Mesendoderm (in vitro differentiated cells): ENCODE data around the gene DMC1.

Experiments
- DNase-seq: peaks from one replicate; pipeline ENCODE4 v3.0.0; 2013
- H2AK5ac ChIP-seq: 2 replicates; pipeline ENCODE4 v1.6.1; 2013; ENCODE audit warnings: low read length, inconsistent platforms
- H2BK120ac ChIP-seq: 2 replicates; pipeline ENCODE4 v1.6.1; 2013; ENCODE audit warnings: low read depth, mild to moderate bottlenecking, low read length, moderate library complexity, mixed read lengths
- H2BK15ac ChIP-seq: replicated peaks from 2 replicates; pipeline ENCODE4 v1.6.1; 2013; ENCODE audit warnings: low read depth, mild to moderate bottlenecking, moderate library complexity
- H2BK5ac ChIP-seq: 2 replicates; pipeline ENCODE4 v1.6.1; 2013; ENCODE audit warnings: low read length, inconsistent platforms
- H3K18ac ChIP-seq: 2 replicates; pipeline ENCODE4 v1.6.1; 2013; ENCODE audit warnings: mild to moderate bottlenecking, low read length, mixed read lengths
- H3K23ac ChIP-seq: one replicate; pipeline ENCODE4 v1.6.1; 2013; ENCODE audit warnings: low read length
- H3K27ac ChIP-seq: 2 replicates; pipeline ENCODE4 v1.5.1; 2013; ENCODE audit warnings: low read depth, mild to moderate bottlenecking, inconsistent platforms, low read length, moderate library complexity
- H3K27me3 ChIP-seq: 2 replicates; pipeline ENCODE4 v1.6.1; 2013; ENCODE audit warnings: low read length, control low read depth, mild to moderate bottlenecking, inconsistent platforms; ENCODE audit not compliant: insufficient read depth, poor library complexity
- H3K36me3 ChIP-seq: 2 replicates; pipeline ENCODE4 v1.6.1; 2013; ENCODE audit warnings: low read length, inconsistent platforms; ENCODE audit not compliant: control insufficient read depth, insufficient read depth
- H3K4ac ChIP-seq: one replicate; pipeline ENCODE4 v1.6.1; 2013; ENCODE audit warnings: low read depth, mild to moderate bottlenecking, low read length, moderate library complexity
- H3K4me1 ChIP-seq: 2 replicates; pipeline ENCODE4 v1.6.1; 2013; ENCODE audit warnings: low read depth, low read length, inconsistent platforms; ENCODE audit not compliant: control insufficient read depth
- H3K4me2 ChIP-seq: 2 replicates; pipeline ENCODE4 v1.6.1; 2013; ENCODE audit warnings: low read length
- H3K4me3 ChIP-seq: 2 replicates; pipeline ENCODE4 v1.5.1; 2013; ENCODE audit warnings: mild to moderate bottlenecking, low read length
- H3K56ac ChIP-seq: one replicate; pipeline ENCODE4 v1.6.1; 2013; ENCODE audit warnings: low read length
- H3K79me1 ChIP-seq: 2 replicates; pipeline ENCODE4 v1.6.1; 2013; ENCODE audit warnings: low read length, inconsistent platforms
- H3K79me2 ChIP-seq: 2 replicates; pipeline ENCODE4 v1.6.1; 2013; ENCODE audit warnings: mild to moderate bottlenecking, low read length; ENCODE audit not compliant: control insufficient read depth, insufficient read depth
- H3K9ac ChIP-seq: 2 replicates; pipeline ENCODE4 v1.6.1; 2013; ENCODE audit warnings: low read length, inconsistent platforms
- H4K5ac ChIP-seq: one replicate; pipeline ENCODE4 v1.6.1; 2013; ENCODE audit warnings: low read length
- H4K8ac ChIP-seq: one replicate; pipeline ENCODE4 v1.6.1; 2013; ENCODE audit warnings: low read depth, mild to moderate bottlenecking, control low read depth, low read length, moderate library complexity
- whole genome bisulfite sequencing: extraction: QIAGEN DNeasy Blood & Tissue Kit; methylation state at CpG from one replicate; pipeline ENCODE4 v1.1.7; 2013; ENCODE audit warnings: low lambda C conversion rate, missing lambda C conversion rate; ENCODE audit not compliant: insufficient coverage; ENCODE audit errors: extremely low coverage; 5-methylcytosine and 5-hydroxymethylcytosine counted together

DMC1 gene

GRCh38 chr22:38504731-38505540 lies 65.0 kb downstream of the DMC1 start:
- H3K79me1 ChIP-seq, result peaks cover 3% of the 10 kb centered on the region
- peaks cover 51% of the 10 kb centered on the region for H3K79me2 ChIP-seq
- DNase-seq, result peak; percentile 82
- no peak overlapping the region for H2BK15ac ChIP-seq
- peak overlapping the region; percentile 100 for H3K56ac ChIP-seq
- H3K4me1 ChIP-seq, result peaks cover 3% of the 10 kb centered on the region
- H3K27ac ChIP-seq, result peak overlapping the region; percentile 97
- H3K4me2 ChIP-seq, result peak overlapping the region; percentile 69
- peak overlapping the region; percentile 93 for H2AK5ac ChIP-seq
- H3K23ac ChIP-seq, result peak overlapping the region; percentile 52
- H3K36me3 ChIP-seq, result peaks cover 3% of the 10 kb centered on the region
- peak overlapping the region; percentile 100 for H3K4ac ChIP-seq
- WGBS, result no CpG with 5 or more reads among the region's 35 CpGs
- H3K9ac ChIP-seq, result peak overlapping the region; percentile 99
- H4K8ac ChIP-seq, result peak overlapping the region; percentile 97
- H2BK5ac ChIP-seq, result no peak overlapping the region
- peak overlapping the region; percentile 100 for H3K18ac ChIP-seq
- peak overlapping the region; percentile 75 for H2BK120ac ChIP-seq
- no peak overlapping the region for H4K5ac ChIP-seq
- H3K4me3 ChIP-seq, result peak overlapping the region; percentile 95
- no peaks in the 10 kb centered on the region for H3K27me3 ChIP-seq

- Histone ChIP-seq H3K23ac (no peak overlapping the region), H2BK15ac (no peak overlapping the region), H3K79me1 (peaks cover 3% of the 10 kb centered on the region), H3K9ac (peak overlapping the region; percentile 30), H3K4ac (no peak overlapping the region), H3K27me3 (no peaks in the 10 kb centered on the region), H3K36me3 (peaks cover 10% of the 10 kb centered on the region), H3K4me3 (no peak overlapping the region), H3K27ac (no peak overlapping the region), H3K56ac (no peak overlapping the region), H3K18ac (no peak overlapping the region), H2BK5ac (no peak overlapping the region), H2AK5ac (no peak overlapping the region), H4K8ac (no peak overlapping the region), H4K5ac (no peak overlapping the region), H3K4me2 (peak overlapping the region; percentile 7), H3K4me1 (peaks cover 3% of the 10 kb centered on the region), H2BK120ac (no peak overlapping the region), H3K79me2 (peaks cover 58% of the 10 kb centered on the region)
- no CpG with 5 or more reads among the region's 4 CpGs for WGBS
- DNase-seq, result no peak
Observed at GRCh38 chr22:38503021-38503420, 67.0 kb downstream of the DMC1 start.

- Histone ChIP-seq H3K36me3 (peaks cover 15% of the 10 kb centered on the region), H3K18ac (no peak overlapping the region), H3K23ac (no peak overlapping the region), H2BK5ac (no peak overlapping the region), H3K4ac (no peak overlapping the region), H3K9ac (no peak overlapping the region), H3K4me1 (peaks cover 3% of the 10 kb centered on the region), H3K79me1 (peaks cover 6% of the 10 kb centered on the region), H4K8ac (no peak overlapping the region), H2BK120ac (no peak overlapping the region), H2BK15ac (no peak overlapping the region), H4K5ac (no peak overlapping the region), H3K27me3 (no peaks in the 10 kb centered on the region), H3K27ac (no peak overlapping the region), H3K56ac (no peak overlapping the region), H3K4me3 (no peak overlapping the region), H2AK5ac (no peak overlapping the region), H3K79me2 (peaks cover 58% of the 10 kb centered on the region), H3K4me2 (no peak overlapping the region)
- no CpG with 5 or more reads among the region's 10 CpGs for WGBS
- DNase-seq, result no peak
Observed at GRCh38 chr22:38501797-38502672, 67.9 kb downstream of the DMC1 start.

- WGBS, result no CpG with 5 or more reads among the region's 3 CpGs
- no peak overlapping the region for H2AK5ac ChIP-seq
- H3K36me3 ChIP-seq, result peaks cover 35% of the 10 kb centered on the region
- H2BK15ac ChIP-seq, result no peak overlapping the region
- no peak overlapping the region for H2BK5ac ChIP-seq
- H3K56ac ChIP-seq, result no peak overlapping the region
- no peak overlapping the region for H3K18ac ChIP-seq
- no peak overlapping the region for H3K23ac ChIP-seq
- no peak overlapping the region for H2BK120ac ChIP-seq
- H3K9ac ChIP-seq, result no peak overlapping the region
- H4K8ac ChIP-seq, result no peak overlapping the region
- H3K79me2 ChIP-seq, result peaks cover 27% of the 10 kb centered on the region
- no peak overlapping the region for H3K4ac ChIP-seq
- H3K4me1 ChIP-seq, result no peaks in the 10 kb centered on the region
- H3K4me3 ChIP-seq, result no peak overlapping the region
- H3K27ac ChIP-seq, result no peak overlapping the region
- H4K5ac ChIP-seq, result no peak overlapping the region
- no peak for DNase-seq
- H3K27me3 ChIP-seq, result no peaks in the 10 kb centered on the region
- H3K4me2 ChIP-seq, result no peak overlapping the region
- H3K79me1 ChIP-seq, result peaks cover 16% of the 10 kb centered on the region
Observed at GRCh38 chr22:38497869-38498268, 72.1 kb downstream of the DMC1 start.

GRCh38 chr22:38494939-38495338 lies 75.0 kb downstream of the DMC1 start:
- H4K5ac ChIP-seq, result no peak overlapping the region
- peaks cover 40% of the 10 kb centered on the region for H3K36me3 ChIP-seq
- no peaks in the 10 kb centered on the region for H3K4me1 ChIP-seq
- H3K9ac ChIP-seq, result no peak overlapping the region
- H3K27ac ChIP-seq, result no peak overlapping the region
- no peak overlapping the region for H3K23ac ChIP-seq
- H2BK15ac ChIP-seq, result no peak overlapping the region
- DNase-seq, result peak; percentile 51
- no peak overlapping the region for H3K56ac ChIP-seq
- no peak overlapping the region for H3K4ac ChIP-seq
- no peak overlapping the region for H3K18ac ChIP-seq
- H2AK5ac ChIP-seq, result no peak overlapping the region
- H3K79me1 ChIP-seq, result peaks cover 14% of the 10 kb centered on the region
- H2BK120ac ChIP-seq, result no peak overlapping the region
- no peak overlapping the region for H2BK5ac ChIP-seq
- no CpG with 5 or more reads among the region's 12 CpGs for WGBS
- no peak overlapping the region for H3K4me3 ChIP-seq
- H3K79me2 ChIP-seq, result peaks cover 7% of the 10 kb centered on the region
- H3K27me3 ChIP-seq, result no peaks in the 10 kb centered on the region
- H4K8ac ChIP-seq, result no peak overlapping the region
- H3K4me2 ChIP-seq, result no peak overlapping the region
